Measurements from ENCODE around the gene VTN.

VTN gene

DNA sequence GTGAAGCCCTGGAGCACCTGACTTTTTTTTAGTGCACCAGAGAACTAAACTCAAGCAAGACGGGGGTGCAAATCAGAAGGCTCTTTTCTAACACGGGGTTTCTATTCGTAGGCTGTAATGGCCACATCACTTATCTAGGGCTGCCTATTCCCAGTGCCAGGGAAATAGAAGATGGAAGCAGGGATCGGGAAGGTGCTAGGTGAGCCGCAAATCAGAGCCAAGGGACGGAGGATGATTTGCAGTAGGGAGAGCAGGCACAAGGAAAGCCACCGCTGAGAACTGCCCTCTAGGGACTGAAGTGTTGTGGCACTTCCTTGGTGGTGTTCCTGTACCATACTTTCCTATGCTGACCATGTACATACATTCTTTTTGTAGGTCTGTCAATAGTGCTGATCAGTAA is 43.7 kb upstream of the VTN start:
- Histone ChIP-seq H4K20me1 (ENCODE audit: insufficient read depth, low read length) (no peaks in the 10 kb centered on the region), H3K4me1 (ENCODE audit: insufficient read depth, low read length) (0 out of 2 replicates have a peak, but pooled peaks cover 5% of the 10 kb centered on the region), H3K4me3 (ENCODE audit: low read depth in 1 of 2, low read length in 2 of 2) (no peak overlapping the region), H3K27ac (ENCODE audit: low read length) (no peak overlapping the region), H3K36me3 (ENCODE audit: insufficient read depth, low read length) (no peaks in the 10 kb centered on the region), H3K9me3 (ENCODE audit: insufficient read depth, low read length, severe bottlenecking) (no peaks in the 10 kb centered on the region), H3K79me2 (ENCODE audit: insufficient read depth, low read length) (no peaks in the 10 kb centered on the region), H3K27me3 (ENCODE audit: insufficient read depth, low read length, poor library complexity) (peaks cover 24% of the 10 kb centered on the region), H2AFZ (ENCODE audit: low read depth, low read length) (no peak overlapping the region), H3K4me2 (ENCODE audit: insufficient read depth, low read length) (no peak overlapping the region), H3K9ac (ENCODE audit: low read depth, low read length) (no peak overlapping the region)
- ATAC-seq (ENCODE audit: insufficient read depth, low read depth) (no peak), DNase-seq (no peak)
- TF ChIP-seq, protein P1, sequence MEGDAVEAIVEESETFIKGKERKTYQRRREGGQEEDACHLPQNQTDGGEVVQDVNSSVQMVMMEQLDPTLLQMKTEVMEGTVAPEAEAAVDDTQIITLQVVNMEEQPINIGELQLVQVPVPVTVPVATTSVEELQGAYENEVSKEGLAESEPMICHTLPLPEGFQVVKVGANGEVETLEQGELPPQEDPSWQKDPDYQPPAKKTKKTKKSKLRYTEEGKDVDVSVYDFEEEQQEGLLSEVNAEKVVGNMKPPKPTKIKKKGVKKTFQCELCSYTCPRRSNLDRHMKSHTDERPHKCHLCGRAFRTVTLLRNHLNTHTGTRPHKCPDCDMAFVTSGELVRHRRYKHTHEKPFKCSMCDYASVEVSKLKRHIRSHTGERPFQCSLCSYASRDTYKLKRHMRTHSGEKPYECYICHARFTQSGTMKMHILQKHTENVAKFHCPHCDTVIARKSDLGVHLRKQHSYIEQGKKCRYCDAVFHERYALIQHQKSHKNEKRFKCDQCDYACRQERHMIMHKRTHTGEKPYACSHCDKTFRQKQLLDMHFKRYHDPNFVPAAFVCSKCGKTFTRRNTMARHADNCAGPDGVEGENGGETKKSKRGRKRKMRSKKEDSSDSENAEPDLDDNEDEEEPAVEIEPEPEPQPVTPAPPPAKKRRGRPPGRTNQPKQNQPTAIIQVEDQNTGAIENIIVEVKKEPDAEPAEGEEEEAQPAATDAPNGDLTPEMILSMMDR (IDR thresholded peaks at IDR 0.05; ENCODE audit: borderline replicate concordance, extremely low read depth, low read length, poor library complexity, severe bottlenecking): no peak
- TF ChIP-seq EZH2 (IDR thresholded peaks at IDR 0.05; ENCODE audit: borderline replicate concordance, low read depth, low read length, severe bottlenecking): no peak

DNA sequence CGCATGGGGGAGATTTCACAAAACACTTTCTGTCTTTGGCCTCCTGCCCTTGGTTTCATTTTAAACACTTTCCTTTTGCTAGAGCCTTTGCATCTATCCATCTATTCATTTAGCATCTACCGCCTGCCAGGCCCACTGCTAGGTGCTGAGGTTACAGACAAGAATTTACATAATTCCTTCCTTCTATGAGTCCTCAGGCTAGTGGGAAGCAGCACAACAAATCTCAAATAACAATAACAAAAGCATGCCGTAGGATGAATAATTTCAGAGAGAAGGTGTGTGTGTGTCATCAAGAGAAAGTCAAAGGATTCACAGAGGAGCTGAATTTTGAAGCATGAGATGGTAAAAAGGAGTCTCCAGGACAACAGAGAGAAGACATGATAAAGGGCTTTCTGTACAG is 42.0 kb upstream of the VTN start:
- Histone ChIP-seq H3K9me3 (ENCODE audit: insufficient read depth, low read length, severe bottlenecking) (no peaks in the 10 kb centered on the region), H2AFZ (ENCODE audit: low read depth, low read length) (no peak overlapping the region), H3K27me3 (ENCODE audit: insufficient read depth, low read length, poor library complexity) (peaks cover 38% of the 10 kb centered on the region), H3K27ac (ENCODE audit: low read length) (no peak overlapping the region), H3K4me2 (ENCODE audit: insufficient read depth, low read length) (no peak overlapping the region), H4K20me1 (ENCODE audit: insufficient read depth, low read length) (no peaks in the 10 kb centered on the region; the same call in 1 of the 2 replicates), H3K4me1 (ENCODE audit: insufficient read depth, low read length) (0 out of 2 replicates have a peak, but pooled peaks cover 4% of the 10 kb centered on the region), H3K36me3 (ENCODE audit: insufficient read depth, low read length) (no peaks in the 10 kb centered on the region), H3K9ac (ENCODE audit: low read depth, low read length) (no peak overlapping the region), H3K79me2 (ENCODE audit: insufficient read depth, low read length) (no peaks in the 10 kb centered on the region), H3K4me3 (ENCODE audit: low read depth in 1 of 2, low read length in 2 of 2) (no peak overlapping the region)
- no peak for TF ChIP-seq EZH2 (IDR thresholded peaks at IDR 0.05; ENCODE audit: borderline replicate concordance, low read depth, low read length, severe bottlenecking)
- TF ChIP-seq, protein P1 (IDR thresholded peaks at IDR 0.05; ENCODE audit: borderline replicate concordance, extremely low read depth, low read length, poor library complexity, severe bottlenecking): no peak
- DNase-seq (no peak), ATAC-seq (ENCODE audit: insufficient read depth, low read depth) (no peak)

DNA sequence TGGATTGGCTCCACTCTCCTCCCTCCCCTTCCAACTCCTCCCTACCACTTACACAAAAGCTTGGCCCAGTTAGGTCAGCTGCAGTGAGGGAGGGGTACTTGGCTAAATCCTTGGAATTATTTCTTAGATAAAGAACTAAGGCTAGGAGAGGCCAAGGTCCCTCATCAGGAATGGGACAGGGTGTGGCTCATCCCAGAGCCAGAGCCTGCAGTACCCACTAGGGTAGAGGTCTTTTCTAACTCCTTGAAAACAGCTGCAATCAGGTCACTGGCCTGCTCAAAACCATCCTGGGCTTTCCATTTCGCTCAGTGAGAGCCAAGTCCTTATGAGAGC is 37.8 kb upstream of the VTN start:
- H3K9me3 ChIP-seq (ENCODE audit: insufficient read depth, low read length, severe bottlenecking): no peaks in the 10 kb centered on the region
- H3K27me3 ChIP-seq (ENCODE audit: insufficient read depth, low read length, poor library complexity): peaks cover 28% of the 10 kb centered on the region
- H3K36me3 ChIP-seq (ENCODE audit: insufficient read depth, low read length): no peaks in the 10 kb centered on the region
- H4K20me1 ChIP-seq (ENCODE audit: insufficient read depth, low read length): no peaks in the 10 kb centered on the region; the same call in 1 of the 2 replicates
- no peak overlapping the region for H3K27ac ChIP-seq (ENCODE audit: low read length)
- no peak overlapping the region for H3K4me3 ChIP-seq (ENCODE audit: low read depth in 1 of 2, low read length in 2 of 2)
- H3K4me2 ChIP-seq (ENCODE audit: insufficient read depth, low read length): no peak overlapping the region
- TF ChIP-seq EZH2 (IDR thresholded peaks at IDR 0.05; ENCODE audit: borderline replicate concordance, low read depth, low read length, severe bottlenecking): no peak
- H3K4me1 ChIP-seq (ENCODE audit: insufficient read depth, low read length): no peaks in the 10 kb centered on the region
- H3K79me2 ChIP-seq (ENCODE audit: insufficient read depth, low read length): no peaks in the 10 kb centered on the region
- ATAC-seq (ENCODE audit: insufficient read depth, low read depth) (no peak), DNase-seq (no peak)
- H2AFZ ChIP-seq (ENCODE audit: low read depth, low read length): no peak overlapping the region
- H3K9ac ChIP-seq (ENCODE audit: low read depth, low read length): no peak overlapping the region

DNA sequence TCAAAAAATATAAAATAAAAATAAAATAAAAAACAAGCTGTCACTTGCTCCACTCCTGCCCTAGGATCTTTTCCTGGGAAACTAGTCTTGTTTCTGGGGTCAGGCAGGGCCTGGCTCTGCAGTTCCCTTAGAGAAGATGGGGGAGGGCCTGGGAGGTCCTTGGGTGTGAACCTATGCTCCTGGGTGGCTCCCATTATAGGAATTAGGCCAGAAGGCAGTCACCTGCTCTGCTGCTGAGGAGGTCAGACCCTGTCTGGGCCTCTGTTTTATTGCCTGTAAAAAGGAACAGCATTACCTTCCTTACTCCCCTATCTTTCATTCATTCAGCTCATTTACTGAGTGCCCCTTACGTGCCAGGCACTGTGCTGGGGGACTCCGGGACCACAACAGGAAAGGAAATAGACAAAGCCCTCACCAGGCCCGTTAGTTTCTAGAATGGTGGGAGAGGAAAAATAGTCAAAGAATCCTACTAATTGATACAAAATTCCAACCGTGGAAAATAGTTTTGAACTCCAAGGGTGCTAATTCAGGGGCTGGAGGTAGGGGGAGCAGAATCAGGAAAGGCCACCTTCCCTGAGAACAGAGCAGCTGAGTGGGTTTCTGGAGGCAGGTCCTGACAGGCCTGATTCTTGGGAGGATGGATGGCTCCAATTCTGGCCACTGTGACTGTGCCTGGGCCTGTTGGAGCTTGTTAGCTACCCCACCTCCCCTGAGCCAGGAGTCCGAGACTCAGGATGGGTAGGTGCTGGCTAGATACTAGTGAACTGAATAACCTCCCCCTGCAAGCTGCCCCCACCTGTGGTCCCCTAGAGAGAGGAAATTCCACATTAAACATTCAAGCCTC is 37.2 kb upstream of the VTN start:
- peaks cover 28% of the 10 kb centered on the region for H3K27me3 ChIP-seq (ENCODE audit: insufficient read depth, low read length, poor library complexity)
- H3K27ac ChIP-seq (ENCODE audit: low read length): no peak overlapping the region
- no peaks in the 10 kb centered on the region; the same call in 1 of the 2 replicates for H4K20me1 ChIP-seq (ENCODE audit: insufficient read depth, low read length)
- H2AFZ ChIP-seq (ENCODE audit: low read depth, low read length): no peak overlapping the region
- H3K36me3 ChIP-seq (ENCODE audit: insufficient read depth, low read length): no peaks in the 10 kb centered on the region
- ATAC-seq (ENCODE audit: insufficient read depth, low read depth) (no peak), DNase-seq (no peak)
- H3K9me3 ChIP-seq (ENCODE audit: insufficient read depth, low read length, severe bottlenecking): no peaks in the 10 kb centered on the region
- no peak overlapping the region for H3K4me2 ChIP-seq (ENCODE audit: insufficient read depth, low read length)
- H3K4me3 ChIP-seq (ENCODE audit: low read depth in 1 of 2, low read length in 2 of 2): no peak overlapping the region
- no peak overlapping the region for H3K9ac ChIP-seq (ENCODE audit: low read depth, low read length)
- no peaks in the 10 kb centered on the region for H3K4me1 ChIP-seq (ENCODE audit: insufficient read depth, low read length)
- no peak for TF ChIP-seq EZH2 (IDR thresholded peaks at IDR 0.05; ENCODE audit: borderline replicate concordance, low read depth, low read length, severe bottlenecking)
- TF ChIP-seq, protein P1 (IDR thresholded peaks at IDR 0.05; ENCODE audit: borderline replicate concordance, extremely low read depth, low read length, poor library complexity, severe bottlenecking): no peak
- H3K79me2 ChIP-seq (ENCODE audit: insufficient read depth, low read length): no peaks in the 10 kb centered on the region

All from DND-41 (cell line).